SK-N-SH (cell line): ENCODE measurements around the gene CALML3. TPM values are rescaled to one million over a fixed set of nuclear protein-coding genes. Genes with fewer than 3 reads are reported as not detected.
"Not testable (repeated sequence)": the region's sequence is repeated elsewhere in the genome, so short reads cannot be mapped to it uniquely, and the experiment has no call there.

Experiments
- CTCF ChIA-PET: fragments of 300-600, 350-600 bp; formaldehyde crosslinking; extraction: SDS; loops from one replicate; lab custom pipeline; 2021; lab: Yijun Ruan, JAX
- POLR2A ChIA-PET: fragments of 350-600 bp; sonication (Branson Sonifier 250); formaldehyde crosslinking; extraction: SDS; loops from one replicate; lab custom pipeline; 2020; ENCODE audit warnings: antibody characterized with exemption, inconsistent platforms; lab: Yijun Ruan, JAX
- DNase-seq: peaks from one replicate; pipeline ENCODE4 v3.0.0; 2012
- H2AFZ ChIP-seq: fragments of 200-600 bp; sonication (generic); 2 replicates; pipeline ENCODE4 v1.8.1; 2016; ENCODE audit warnings: antibody characterized with exemption, mild to moderate bottlenecking, low read depth
- H3F3A ChIP-seq: fragments of 200-600 bp; sonication (generic); replicated peaks from 2 replicates; pipeline ENCODE3; 2016; ENCODE audit warnings: antibody characterized with exemption, mild to moderate bottlenecking; ENCODE audit not compliant: insufficient read depth
- H3K27ac ChIP-seq, 2 experiments: fragments of 200-500 bp in 1 of 2; fragments of 200-600 bp in 1 of 2; sonication (Bioruptor generic) in 1 of 2; sonication (generic), shearing (Covaris generic) in 1 of 2; 2 replicates each; pipeline versions ENCODE4 v1.5.1 to v1.6.1; 2014 to 2016; ENCODE audit warnings: low read depth in 2 of 2, inconsistent platforms in 1 of 2, low read length in 1 of 2, mild to moderate bottlenecking in 1 of 2, mixed read lengths in 1 of 2
- H3K27me3 ChIP-seq: fragments of 200-600 bp; sonication (generic), shearing (Covaris generic); 2 replicates; pipeline ENCODE4 v1.6.1; 2016; ENCODE audit warnings: mixed run types; ENCODE audit not compliant: insufficient read depth
- H3K36me3 ChIP-seq, 2 experiments: fragments of 200-500 bp in 1 of 2; fragments of 200-600 bp in 1 of 2; sonication (Bioruptor generic) in 1 of 2; sonication (generic) in 1 of 2; replicated peaks in 1 of 2; 2 replicates each; pipeline versions ENCODE3 to v1.5.1; 2014 to 2016; ENCODE audit warnings: low read length in 1 of 2, mild to moderate bottlenecking in 1 of 2; ENCODE audit not compliant: insufficient read depth in 2 of 2, control insufficient read depth in 1 of 2
- H3K4me1 ChIP-seq, 2 experiments: fragments of 200-500 bp in 1 of 2; fragments of 200-600 bp in 1 of 2; sonication (Bioruptor generic) in 1 of 2; sonication (generic), shearing (Covaris generic) in 1 of 2; 2 replicates each; pipeline versions ENCODE4 v1.5.1 to v1.6.1; 2014 to 2016; ENCODE audit warnings: low read depth in 1 of 2, low read length in 1 of 2, mixed run types in 1 of 2; ENCODE audit not compliant: insufficient read depth in 2 of 2, control insufficient read depth in 1 of 2
- H3K4me2 ChIP-seq: fragments of 200-600 bp; sonication (generic), shearing (Covaris generic); 2 replicates; pipeline ENCODE4 v1.6.1; 2017; ENCODE audit warnings: mixed run types
- H3K4me3 ChIP-seq, 2 experiments: fragments of 200-500 bp in 1 of 2; fragments of 200-600 bp in 1 of 2; sonication (Bioruptor generic) in 1 of 2; sonication (generic), shearing (Covaris generic) in 1 of 2; 2 replicates each; pipeline versions ENCODE4 v1.5.1 to v1.8.1; 2014 to 2016; ENCODE audit warnings: low read depth in 2 of 2, inconsistent platforms in 1 of 2, low read length in 1 of 2, mild to moderate bottlenecking in 1 of 2, mixed read lengths in 1 of 2, moderate library complexity in 1 of 2
- H3K79me2 ChIP-seq: fragments of 200-600 bp; sonication (generic); 2 replicates; pipeline ENCODE4 v1.8.1; 2017; ENCODE audit warnings: mild to moderate bottlenecking; ENCODE audit not compliant: insufficient read depth
- H3K9ac ChIP-seq: fragments of 200-600 bp; sonication (generic); 2 replicates; pipeline ENCODE4 v1.6.1; 2017; ENCODE audit warnings: mixed run types
- H3K9me2 ChIP-seq: fragments of 200-600 bp; sonication (generic); 2 replicates; pipeline ENCODE4 v1.6.1; 2017; ENCODE audit warnings: mixed run types
- H3K9me3 ChIP-seq: fragments of 200-600 bp; sonication (generic); 2 replicates; pipeline ENCODE4 v1.6.1; 2017; ENCODE audit warnings: mixed run types, mild to moderate bottlenecking, moderate library complexity
- H4K20me1 ChIP-seq: fragments of 200-600 bp; sonication (generic); 2 replicates; pipeline ENCODE4 v1.6.1; 2017; ENCODE audit warnings: mild to moderate bottlenecking, mixed run types; ENCODE audit not compliant: insufficient read depth
- ELF1 ChIP-seq: IDR thresholded peaks from 2 replicates; pipeline ENCODE4 v1.4.0; 2012
- EP300 ChIP-seq, 2 experiments: IDR thresholded peaks; 2 replicates each; pipeline versions ENCODE4 v1.4.0 to v1.6.1; 2012; ENCODE audit warnings: borderline replicate concordance in 1 of 2, low read depth in 1 of 2, low read length in 1 of 2
- EZH2phosphoT487 ChIP-seq: fragments of 200-600 bp; sonication (generic); IDR thresholded peaks from 2 replicates; pipeline ENCODE4 v1.6.1; 2017; ENCODE audit warnings: low read depth, mixed run types, mild to moderate bottlenecking, antibody characterized with exemption, moderate library complexity, borderline replicate concordance
- FOXJ3 ChIP-seq: sonication (generic); formaldehyde crosslinking; IDR thresholded peaks from 2 replicates; pipeline ENCODE4 v1.5.1; 2020; ENCODE audit warnings: mild to moderate bottlenecking, missing genetic modification reagents
- GABPA ChIP-seq: IDR thresholded peaks from 2 replicates; pipeline ENCODE4 v1.4.0; 2012; ENCODE audit warnings: low read depth, mild to moderate bottlenecking
- GATA2 ChIP-seq: sonication (generic); formaldehyde crosslinking; IDR thresholded peaks from 2 replicates; pipeline ENCODE4 v1.5.0; 2020; ENCODE audit warnings: mild to moderate bottlenecking, missing genetic modification reagents
- JUND ChIP-seq: IDR thresholded peaks from 2 replicates; pipeline ENCODE4 v1.4.0; 2012
- POLR2AphosphoS5 ChIP-seq: IDR thresholded peaks from 2 replicates; pipeline ENCODE4 v1.6.1; 2012; ENCODE audit warnings: low read depth, low read length
- RAD21 ChIP-seq: IDR thresholded peaks from 2 replicates; pipeline ENCODE4 v1.6.1; 2012; ENCODE audit warnings: mild to moderate bottlenecking, low read length
- RCOR1 ChIP-seq: fragments of 150-350 bp; IDR thresholded peaks from 2 replicates; pipeline ENCODE4 v1.6.1; 2017; ENCODE audit warnings: antibody characterized with exemption, low read length
- TAF1 ChIP-seq: IDR thresholded peaks from 2 replicates; pipeline ENCODE4 v1.6.1; 2012; ENCODE audit warnings: low read depth, mild to moderate bottlenecking, low read length, moderate library complexity, borderline replicate concordance
- TEAD4 ChIP-seq: IDR thresholded peaks from 2 replicates; pipeline ENCODE4 v1.4.0; 2012; ENCODE audit warnings: mild to moderate bottlenecking, borderline replicate concordance; ENCODE audit not compliant: insufficient read depth
- YY1 ChIP-seq: IDR thresholded peaks from 2 replicates; pipeline ENCODE4 v1.4.0; 2012; ENCODE audit warnings: low read depth, mild to moderate bottlenecking
- WGBS: methylation state at CpG from one replicate; pipeline ENCODE4 v1.1.6; 2017; ENCODE audit warnings: low lambda C conversion rate; 5-methylcytosine and 5-hydroxymethylcytosine counted together
- polyA plus RNA-seq, 3 experiments: library from polyadenylated mRNA; depleted of rRNA; stranded (reverse); fragments of >200 nt; gene quantifications; 2 replicates each; pipeline ENCODE4 v1.2.3, GENCODE V29; 2012
- TF ChIP-seq, protein P1 (sequence below): IDR thresholded peaks from 2 replicates; pipeline ENCODE4 v1.4.0; 2012; ENCODE audit warnings: low read depth, borderline replicate concordance
- TF ChIP-seq, protein P2 (sequence below): fragments of 200-600 bp; sonication (generic); IDR thresholded peaks from 2 replicates; pipeline ENCODE4 v1.6.1; 2017; ENCODE audit warnings: antibody characterized with exemption, mild to moderate bottlenecking, moderate library complexity

CALML3 gene
- polyA plus RNA-seq, 1 of the 3 experiments (the other 2 are of a cell fraction), result not detected

DNA sequence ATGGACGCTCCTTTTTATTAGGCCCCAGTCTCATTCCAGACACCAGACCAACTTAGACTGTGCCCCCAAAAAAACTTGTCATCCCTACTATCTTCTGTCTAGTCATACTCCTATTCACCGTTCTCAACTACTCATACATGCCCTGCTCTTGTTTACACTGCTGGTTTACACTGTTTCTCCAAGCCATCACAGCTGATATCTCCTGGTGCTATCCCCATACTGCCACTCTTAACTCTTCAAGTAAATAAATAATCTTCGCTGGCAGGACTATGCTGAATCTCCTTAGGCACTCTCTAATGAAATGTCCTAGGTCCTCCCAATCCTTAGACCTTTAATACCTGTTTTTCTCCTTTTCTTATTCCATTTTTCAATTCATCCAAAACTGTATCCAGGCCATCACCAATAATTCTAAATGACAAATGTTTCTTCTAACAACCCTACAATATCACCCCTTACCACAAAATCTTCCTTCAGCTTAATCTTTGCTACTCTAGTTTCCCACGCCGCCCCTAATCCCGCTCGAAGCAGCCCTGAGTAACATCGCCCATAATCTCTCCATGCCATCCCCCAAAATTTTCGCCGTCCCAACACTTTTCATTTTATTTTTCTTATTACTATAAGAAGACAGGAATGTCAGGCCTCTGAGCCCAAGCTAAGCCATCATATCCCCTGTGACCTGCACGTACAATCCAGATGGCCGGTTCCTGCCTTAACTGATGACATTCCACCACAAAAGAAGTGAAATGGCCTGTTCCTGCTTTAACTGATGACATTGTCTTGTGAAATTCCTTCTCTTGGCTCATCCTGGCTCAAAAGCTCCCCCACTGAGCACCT, 48.6 kb upstream of the CALML3 start:
- H3K27ac ChIP-seq, H3K4me3 ChIP-seq, H3F3A ChIP-seq, H3K4me1 ChIP-seq, H3K4me2 ChIP-seq, H3K27me3 ChIP-seq, H3K36me3 ChIP-seq, H3K9me2 ChIP-seq, H3K9me3 ChIP-seq, H4K20me1 ChIP-seq, H3K9ac ChIP-seq, DNase-seq, H3K79me2 ChIP-seq, POLR2A ChIA-PET, H2AFZ ChIP-seq: not testable (repeated sequence)
- CTCF ChIA-PET, result interaction anchor here (1.4 kb wide), 1 partner anchor 147 kb away, joined by 3 read pairs; no protein-coding TSS in a partner anchor
- WGBS, result 89% methylated on average over 12 of the region's 12 CpGs

DNA sequence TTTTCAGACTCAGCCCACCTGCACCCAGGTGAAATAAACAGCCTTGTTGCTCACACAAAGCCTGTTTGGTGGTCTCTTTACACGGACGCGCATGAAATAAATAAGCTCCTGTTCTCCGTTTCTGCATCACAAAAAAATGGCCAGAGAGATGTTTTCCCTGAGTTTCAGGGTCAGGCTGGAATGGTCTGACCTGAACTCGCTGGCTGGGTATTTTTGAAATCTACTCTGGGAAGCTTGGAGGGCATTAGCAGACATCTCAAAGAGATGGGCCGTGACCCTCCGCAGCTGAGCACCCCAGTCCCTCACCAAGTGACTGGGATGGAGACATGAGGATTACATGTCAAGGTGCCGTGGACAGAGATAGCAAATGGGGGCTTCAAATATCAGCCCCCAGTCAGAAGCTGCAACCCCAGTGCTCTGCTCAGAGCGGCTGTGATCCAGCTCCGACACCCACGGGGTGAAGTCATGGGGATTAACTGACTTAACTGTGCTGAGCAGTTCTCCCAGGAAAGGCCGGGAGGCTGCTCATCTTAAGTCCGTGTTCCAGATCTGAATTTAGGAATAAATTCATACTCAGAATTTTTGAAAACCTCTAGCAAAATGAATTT, 47.7 kb upstream of the CALML3 start:
- no peak overlapping the region for H3K9ac ChIP-seq
- no peaks in the 10 kb centered on the region for H3K9me3 ChIP-seq
- H4K20me1 ChIP-seq, result no peaks in the 10 kb centered on the region
- DNase-seq, result no peak
- no peaks in the 10 kb centered on the region for H3F3A ChIP-seq
- CTCF ChIA-PET, result no interaction called here
- WGBS, result 84% methylated on average over 11 of the region's 13 CpGs
- H3K4me2 ChIP-seq, result no peak overlapping the region
- H3K4me1 ChIP-seq, result no peaks in the 10 kb centered on the region
- H3K36me3 ChIP-seq, result no peaks in the 10 kb centered on the region
- no peaks in the 10 kb centered on the region for H3K27me3 ChIP-seq
- POLR2A ChIA-PET, result no interaction called here
- H3K27ac ChIP-seq, result no peak overlapping the region
- no peaks in the 10 kb centered on the region for H3K9me2 ChIP-seq
- TF ChIP-seq EZH2phosphoT487 (no peak), EP300 (IDR thresholded peaks at IDR 0.05; ENCODE audit: borderline replicate concordance in 1 of 2, low read depth in 1 of 2, low read length in 1 of 2) (no peak), GATA2 (no peak), POLR2AphosphoS5 (no peak), TAF1 (no peak), RCOR1 (no peak), YY1 (no peak), TEAD4 (no peak), JUND (no peak), ELF1 (no peak), RAD21 (no peak), FOXJ3 (CRISPR knock-in tag) (no peak), GABPA (no peak)
- TF ChIP-seq, protein P1, sequence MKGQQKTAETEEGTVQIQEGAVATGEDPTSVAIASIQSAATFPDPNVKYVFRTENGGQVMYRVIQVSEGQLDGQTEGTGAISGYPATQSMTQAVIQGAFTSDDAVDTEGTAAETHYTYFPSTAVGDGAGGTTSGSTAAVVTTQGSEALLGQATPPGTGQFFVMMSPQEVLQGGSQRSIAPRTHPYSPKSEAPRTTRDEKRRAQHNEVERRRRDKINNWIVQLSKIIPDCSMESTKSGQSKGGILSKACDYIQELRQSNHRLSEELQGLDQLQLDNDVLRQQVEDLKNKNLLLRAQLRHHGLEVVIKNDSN, result no peak
- TF ChIP-seq, protein P2, sequence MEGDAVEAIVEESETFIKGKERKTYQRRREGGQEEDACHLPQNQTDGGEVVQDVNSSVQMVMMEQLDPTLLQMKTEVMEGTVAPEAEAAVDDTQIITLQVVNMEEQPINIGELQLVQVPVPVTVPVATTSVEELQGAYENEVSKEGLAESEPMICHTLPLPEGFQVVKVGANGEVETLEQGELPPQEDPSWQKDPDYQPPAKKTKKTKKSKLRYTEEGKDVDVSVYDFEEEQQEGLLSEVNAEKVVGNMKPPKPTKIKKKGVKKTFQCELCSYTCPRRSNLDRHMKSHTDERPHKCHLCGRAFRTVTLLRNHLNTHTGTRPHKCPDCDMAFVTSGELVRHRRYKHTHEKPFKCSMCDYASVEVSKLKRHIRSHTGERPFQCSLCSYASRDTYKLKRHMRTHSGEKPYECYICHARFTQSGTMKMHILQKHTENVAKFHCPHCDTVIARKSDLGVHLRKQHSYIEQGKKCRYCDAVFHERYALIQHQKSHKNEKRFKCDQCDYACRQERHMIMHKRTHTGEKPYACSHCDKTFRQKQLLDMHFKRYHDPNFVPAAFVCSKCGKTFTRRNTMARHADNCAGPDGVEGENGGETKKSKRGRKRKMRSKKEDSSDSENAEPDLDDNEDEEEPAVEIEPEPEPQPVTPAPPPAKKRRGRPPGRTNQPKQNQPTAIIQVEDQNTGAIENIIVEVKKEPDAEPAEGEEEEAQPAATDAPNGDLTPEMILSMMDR, result no peak
- TF ChIP-seq, all 33 proteins: peak for 0
- Histone ChIP-seq H3K79me2 (no peaks in the 10 kb centered on the region), H2AFZ (no peak overlapping the region), H3K4me3 (no peak overlapping the region)
